WERI-Rb-1 (cell line): ENCODE measurements around the gene CCBE1.
"Not testable (repeated sequence)": the region's sequence is repeated elsewhere in the genome, so short reads cannot be mapped to it uniquely, and the experiment has no call there.

Experiments
- DNase-seq: peaks from one replicate; pipeline ENCODE4 v3.0.0-alpha.2; 2020
- H3K27ac ChIP-seq: fragments of 250-450 bp; sonication (Bioruptor Pico); 2 replicates; pipeline ENCODE4 v1.5.1; 2020; ENCODE audit warnings: mild to moderate bottlenecking, moderate library complexity
- H3K27me3 ChIP-seq: fragments of 250-450 bp; sonication (Bioruptor Pico); 2 replicates; pipeline ENCODE4 v1.5.1; 2021; ENCODE audit warnings: mild to moderate bottlenecking, low read depth, moderate library complexity; ENCODE audit not compliant: insufficient read depth, severe bottlenecking
- H3K36me3 ChIP-seq: fragments of 250-450 bp; sonication (Bioruptor Pico); 2 replicates; pipeline ENCODE4 v1.5.1; 2020; ENCODE audit warnings: mild to moderate bottlenecking, moderate library complexity
- H3K4me3 ChIP-seq: 2 replicates; pipeline ENCODE4 v1.5.1; 2011; ENCODE audit warnings: low read depth, mild to moderate bottlenecking, control low read depth, low read length
- H3K9me3 ChIP-seq: fragments of 250-450 bp; sonication (Bioruptor Pico); 2 replicates; pipeline ENCODE4 v1.5.1; 2021; ENCODE audit warnings: mild to moderate bottlenecking, moderate library complexity; ENCODE audit not compliant: severe bottlenecking
- CTCF ChIP-seq: IDR thresholded peaks from 2 replicates; pipeline ENCODE4 v1.5.1; 2011; ENCODE audit warnings: low read depth, mild to moderate bottlenecking, control low read depth, inconsistent platforms, low read length

Gene CCBE1

DNA sequence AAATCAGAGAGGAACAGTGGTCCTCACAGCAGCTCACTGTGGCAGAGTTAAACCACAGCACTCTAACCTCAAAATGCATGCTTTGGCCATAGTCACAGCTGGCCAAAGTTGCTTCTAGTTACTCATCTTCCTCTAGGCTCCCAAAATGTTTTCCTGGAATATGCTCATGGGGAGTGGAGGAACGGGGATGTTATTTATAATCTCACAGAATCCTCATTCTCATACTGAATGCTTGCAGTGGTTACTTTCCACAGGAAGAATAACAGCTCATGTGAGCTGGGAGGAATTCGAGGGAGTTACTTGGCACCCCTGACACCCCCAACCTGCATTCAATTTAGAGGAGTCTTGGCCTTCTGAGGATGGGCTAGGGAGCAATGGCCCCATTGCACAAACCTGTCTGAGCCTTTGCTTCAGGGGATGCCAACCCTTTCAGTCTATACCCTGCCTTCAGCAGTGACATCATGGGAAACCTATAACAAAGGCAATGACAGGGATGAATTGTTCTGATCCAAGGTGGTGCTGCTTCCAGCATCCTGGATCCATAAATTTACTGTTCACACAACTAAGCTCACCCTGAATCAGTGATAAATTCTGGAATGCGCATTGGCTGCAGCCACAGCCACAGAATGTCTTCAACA is 22.4 kb upstream of the CCBE1 start:
- TF ChIP-seq CTCF = no peak
- Histone ChIP-seq H3K27me3 (no peaks in the 10 kb centered on the region), H3K27ac (no peak overlapping the region), H3K4me3 (no peak overlapping the region), H3K36me3 (no peaks in the 10 kb centered on the region), H3K9me3 (peaks cover 8% of the 10 kb centered on the region)
- DNase-seq = no peak

- no peak for DNase-seq
- peaks cover 8% of the 10 kb centered on the region for H3K9me3 ChIP-seq
- TF ChIP-seq CTCF = no peak
- no peak overlapping the region for H3K27ac ChIP-seq
- no peaks in the 10 kb centered on the region for H3K36me3 ChIP-seq
- H3K4me3 ChIP-seq = no peak overlapping the region
- H3K27me3 ChIP-seq = no peaks in the 10 kb centered on the region
Observed at GRCh38 chr18:59718464-59719157, 21.4 kb upstream of the CCBE1 start.

DNA sequence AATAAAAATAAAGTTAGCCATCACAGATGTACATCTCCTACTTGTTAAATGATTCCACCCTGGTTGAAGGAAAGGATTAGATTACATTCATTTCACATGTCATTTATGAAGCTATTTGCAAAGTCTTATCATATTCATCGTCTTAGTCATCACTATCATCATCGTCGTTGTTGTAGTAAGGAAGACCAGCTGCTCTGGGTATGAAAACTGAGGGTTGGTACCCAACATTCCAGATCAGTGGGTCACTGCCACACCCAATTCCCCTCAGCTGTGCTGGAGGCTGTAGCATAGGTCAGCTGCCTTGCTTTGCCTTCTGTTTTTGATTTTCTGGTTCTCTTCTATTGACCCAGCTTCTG is 20.9 kb upstream of the CCBE1 start:
- no peak overlapping the region for H3K4me3 ChIP-seq
- no peak overlapping the region for H3K27ac ChIP-seq
- DNase-seq = no peak
- H3K9me3 ChIP-seq = peaks cover 8% of the 10 kb centered on the region
- H3K36me3 ChIP-seq = no peaks in the 10 kb centered on the region
- TF ChIP-seq CTCF = no peak
- H3K27me3 ChIP-seq = no peaks in the 10 kb centered on the region

DNA sequence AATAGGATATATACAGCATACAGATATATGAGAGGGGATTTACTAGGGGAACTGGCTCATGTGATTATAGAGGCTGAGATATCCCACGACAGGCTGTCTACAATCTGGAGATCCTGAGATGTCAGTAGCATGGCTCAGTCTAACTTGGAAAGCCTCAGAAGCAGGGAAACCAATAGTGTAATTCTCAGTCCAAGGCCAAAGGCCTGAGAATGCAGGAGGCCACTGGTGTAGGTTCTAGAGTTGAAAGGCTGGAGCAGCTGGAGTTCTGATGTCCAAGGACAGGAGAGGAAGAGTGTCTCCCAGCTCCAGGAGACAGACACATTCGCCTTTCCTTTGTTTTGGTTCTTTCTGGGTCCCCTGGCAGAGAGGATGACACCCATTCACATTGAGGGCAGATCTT is 20.1 kb upstream of the CCBE1 start:
- Histone ChIP-seq H3K4me3 (no peak overlapping the region), H3K36me3 (no peaks in the 10 kb centered on the region), H3K27me3 (no peaks in the 10 kb centered on the region), H3K9me3 (peaks cover 6% of the 10 kb centered on the region), H3K27ac (no peak overlapping the region)
- no peak for DNase-seq
- no peak for TF ChIP-seq CTCF

DNA sequence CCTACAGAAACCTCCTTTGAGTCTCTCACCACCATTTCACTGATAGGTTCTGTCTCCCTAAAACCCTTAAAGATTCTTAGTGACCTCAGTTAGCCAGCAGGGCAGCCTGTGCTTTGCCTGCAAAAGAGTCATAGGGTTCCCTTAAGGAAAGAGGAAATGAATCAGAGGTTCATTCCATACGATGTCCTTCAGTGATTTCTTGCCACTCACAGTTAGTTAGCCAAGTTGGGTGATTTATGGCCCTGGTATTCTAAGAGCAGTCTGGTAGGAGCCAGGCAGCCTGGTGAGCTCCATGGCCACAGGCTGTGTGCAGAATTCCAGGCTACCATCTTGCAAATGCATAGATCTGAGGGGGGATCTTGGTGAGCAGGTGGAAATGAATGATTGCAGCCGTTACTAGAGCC is 18.7 kb upstream of the CCBE1 start:
- H3K9me3 ChIP-seq = no peaks in the 10 kb centered on the region
- H3K36me3 ChIP-seq = no peaks in the 10 kb centered on the region
- no peaks in the 10 kb centered on the region for H3K27me3 ChIP-seq
- no peak overlapping the region for H3K27ac ChIP-seq
- DNase-seq = no peak
- no peak overlapping the region for H3K4me3 ChIP-seq
- no peak for TF ChIP-seq CTCF

DNA sequence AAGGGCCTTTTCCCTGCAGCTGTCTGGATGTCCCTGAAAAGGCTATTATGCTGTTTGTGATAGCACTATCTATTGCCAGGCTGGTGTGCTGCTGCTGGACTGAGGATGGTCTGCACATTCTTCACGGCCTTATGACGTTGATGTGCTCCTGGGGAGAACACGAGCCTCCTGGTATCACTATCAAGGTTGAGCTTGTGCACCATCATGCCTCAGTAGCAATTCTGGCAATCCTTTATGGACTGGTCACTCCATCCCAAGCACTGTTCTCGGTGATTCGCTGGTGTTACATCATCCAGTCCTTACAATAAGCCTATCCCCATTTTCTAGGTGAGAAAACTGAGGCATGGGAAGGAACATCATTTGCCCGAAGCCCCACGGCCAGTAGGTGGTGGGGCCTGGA is 18.2 kb upstream of the CCBE1 start:
- DNase-seq = no peak
- H3K36me3 ChIP-seq = no peaks in the 10 kb centered on the region
- no peak overlapping the region for H3K4me3 ChIP-seq
- H3K27me3 ChIP-seq = no peaks in the 10 kb centered on the region
- no peak for TF ChIP-seq CTCF
- H3K27ac ChIP-seq = no peak overlapping the region
- no peaks in the 10 kb centered on the region for H3K9me3 ChIP-seq

GRCh38 chr18:59714096-59714495 is 16.9 kb upstream of the CCBE1 start:
- H3K9me3 ChIP-seq, H3K27ac ChIP-seq, DNase-seq, H3K27me3 ChIP-seq, H3K4me3 ChIP-seq, H3K36me3 ChIP-seq: not testable (repeated sequence)
